ENCODE results near the gene PCIF1.
"Not testable (repeated sequence)": the region's sequence is repeated elsewhere in the genome, so short reads cannot be mapped to it uniquely, and the experiment has no call there.

PCIF1 gene

GRCh38 chr20:45994761-45995493 lies 60.4 kb downstream of the PCIF1 start:
- no peak for DNase-seq (ENCODE audit: low spot score)

- DNase-seq (ENCODE audit: low spot score): not testable (repeated sequence)
Observed at GRCh38 chr20:45995495-45996097, 61.1 kb downstream of the PCIF1 start.

GRCh38 chr20:45997187-45997586 lies 62.7 kb downstream of the PCIF1 start:
- DNase-seq (ENCODE audit: low spot score): no peak
